Measurements from ENCODE around the gene CPXM1.
A peak's percentile ranks its signal among the peaks of the same experiment; 100 is the strongest.

Gene CPXM1

DNA sequence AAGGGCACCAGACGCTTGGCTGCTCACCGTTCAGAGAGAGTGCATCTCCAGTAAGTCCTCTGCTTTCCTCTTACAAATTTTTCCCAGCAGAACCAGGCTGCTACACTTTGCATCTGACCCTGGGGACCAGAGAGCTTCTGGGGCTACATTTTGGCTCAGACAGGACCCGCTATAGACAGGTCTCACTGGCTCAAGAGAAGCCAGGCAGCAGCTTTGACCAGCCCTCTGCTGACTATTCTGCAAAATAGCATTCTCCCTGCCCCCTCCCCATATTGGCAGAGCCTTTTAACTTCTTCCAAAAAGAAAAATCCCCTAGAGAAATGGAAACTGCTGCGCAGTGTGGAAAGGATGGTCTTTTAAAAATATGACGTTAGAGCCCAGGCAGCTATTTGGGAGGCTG is 37.2 kb downstream of the CPXM1 start:
- no peak for DNase-seq (ENCODE audit: low read depth)

DNA sequence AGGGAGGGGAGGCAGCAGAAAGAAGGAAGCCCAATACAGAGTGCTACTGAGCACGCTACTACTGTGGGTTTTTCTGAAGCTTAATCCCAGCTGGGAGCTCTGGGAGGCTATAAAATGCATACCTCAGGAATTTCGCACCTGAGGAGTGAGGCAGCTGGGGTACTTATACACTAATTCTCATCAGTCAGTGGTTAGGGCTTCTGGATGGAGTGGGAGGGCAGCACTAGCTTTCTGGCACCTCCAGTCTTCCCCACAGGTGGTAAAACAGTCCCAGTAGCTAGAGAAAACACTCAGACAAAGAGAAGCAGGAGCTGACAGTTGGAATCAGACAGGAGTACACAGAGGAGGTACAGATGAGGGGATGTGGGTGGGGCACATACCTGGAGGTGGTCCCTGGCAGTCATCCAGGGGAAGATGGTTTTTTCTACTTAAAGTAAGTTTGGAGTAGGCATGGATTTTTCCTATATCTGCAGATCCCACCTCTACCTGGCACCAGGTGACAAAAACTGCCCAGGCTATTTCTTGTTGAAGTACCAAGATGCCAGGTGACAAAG is 37.8 kb downstream of the CPXM1 start:
- no peak for DNase-seq (ENCODE audit: low read depth)

DNA sequence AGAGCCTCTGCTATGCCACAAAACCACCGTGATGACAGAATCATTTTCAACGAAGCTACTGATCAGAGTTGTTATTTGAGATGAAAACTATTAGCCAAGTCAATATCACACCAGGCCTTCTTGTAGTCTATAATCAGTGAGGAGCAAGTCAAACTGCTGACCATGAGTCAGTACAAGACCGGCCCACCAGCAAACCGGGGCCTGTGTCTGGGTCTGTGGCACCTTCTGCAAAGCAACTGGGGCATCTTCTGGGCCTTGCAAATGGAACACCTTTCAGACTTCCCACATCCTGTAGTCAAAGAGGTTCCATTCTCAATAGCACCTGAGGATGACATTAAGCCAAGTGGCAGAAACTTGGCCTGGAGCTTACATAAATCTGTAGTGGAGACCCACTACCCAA is 38.5 kb downstream of the CPXM1 start:
- no peak for DNase-seq (ENCODE audit: low read depth)

DNA sequence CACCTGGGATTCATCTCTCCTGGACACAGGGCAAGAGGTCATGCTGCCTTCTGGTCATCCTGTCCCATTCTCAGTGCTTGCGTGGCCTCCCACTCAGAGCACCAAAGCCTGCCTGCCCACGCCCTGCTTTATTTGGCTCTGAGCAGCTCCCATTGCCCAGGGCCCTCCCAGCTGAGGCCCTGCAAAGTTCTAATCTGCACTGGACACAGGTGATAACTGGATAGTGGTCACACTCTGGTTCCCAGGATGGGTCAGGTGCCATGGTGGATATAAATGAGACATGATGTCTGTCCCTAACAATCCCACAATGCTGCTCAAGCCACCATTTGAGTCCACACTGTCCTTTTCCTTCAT is 39.5 kb downstream of the CPXM1 start:
- no peak for DNase-seq (ENCODE audit: low read depth)

DNA sequence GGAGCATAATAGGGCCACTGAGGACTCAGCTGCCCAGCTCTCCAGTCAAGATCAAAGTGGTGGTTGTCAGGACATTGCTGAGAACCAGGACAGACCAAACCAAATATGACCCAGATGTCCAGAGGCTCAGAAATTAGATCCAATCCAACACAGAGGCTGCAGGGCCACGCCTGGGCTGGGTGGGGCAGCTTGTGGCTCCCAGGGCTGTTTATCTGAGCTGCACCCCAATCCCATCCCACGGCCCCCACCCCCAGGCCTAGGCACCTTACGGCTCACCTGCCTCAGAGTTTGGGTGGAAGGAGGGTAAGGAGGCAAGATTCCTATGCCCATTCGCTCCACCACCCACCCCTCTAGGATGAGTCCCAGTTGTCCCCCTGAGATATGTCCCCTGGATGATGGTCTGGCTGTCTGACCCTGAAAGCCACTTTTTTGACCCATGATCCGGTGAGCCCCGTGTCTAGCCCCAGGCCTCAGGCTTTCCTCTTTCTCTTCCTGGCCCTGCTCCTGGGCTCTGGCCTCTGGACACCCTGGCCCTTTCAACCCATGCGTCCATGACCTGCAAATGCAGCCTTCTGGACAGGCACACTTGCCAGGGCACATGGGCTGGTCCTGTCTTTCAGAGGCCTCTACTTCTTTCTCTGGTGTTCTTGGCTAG is 40.0 kb downstream of the CPXM1 start:
- no peak for DNase-seq (ENCODE audit: low read depth)

DNA sequence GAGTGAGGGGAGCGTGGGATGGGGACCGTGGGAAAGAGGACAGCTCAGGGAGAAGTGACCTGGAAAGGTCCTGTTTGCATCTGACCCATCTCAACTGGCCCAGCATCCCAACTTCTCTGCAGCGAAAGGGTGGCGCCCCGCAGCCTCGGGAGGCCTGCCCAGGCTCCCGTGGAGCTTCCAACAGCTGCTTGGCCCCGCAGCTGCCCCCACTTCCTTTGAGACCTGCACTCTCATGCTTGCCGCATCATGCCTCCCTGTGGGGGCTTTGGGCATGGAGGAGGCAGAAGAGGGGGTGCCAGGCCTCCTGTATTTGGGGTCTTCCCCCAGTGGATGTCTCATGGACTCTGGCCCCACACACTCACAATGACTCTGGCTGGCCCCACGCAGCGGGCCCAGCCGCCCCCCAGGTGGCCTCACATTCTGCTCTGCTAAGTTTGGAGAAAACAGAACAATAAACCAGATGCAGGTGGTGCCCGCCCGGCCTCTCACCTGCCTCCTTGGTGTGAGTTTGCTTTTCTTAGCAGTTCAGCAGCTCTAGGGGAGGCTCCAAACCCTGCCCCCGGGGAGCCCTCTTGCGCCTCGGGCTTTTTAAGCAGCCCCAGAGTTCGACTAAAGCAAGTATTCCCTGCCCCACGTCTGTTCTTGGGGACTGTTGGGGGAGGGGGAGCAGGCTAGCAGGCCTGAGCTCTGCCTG is 40.7 kb downstream of the CPXM1 start:
- no peak for DNase-seq (ENCODE audit: low read depth)

DNA sequence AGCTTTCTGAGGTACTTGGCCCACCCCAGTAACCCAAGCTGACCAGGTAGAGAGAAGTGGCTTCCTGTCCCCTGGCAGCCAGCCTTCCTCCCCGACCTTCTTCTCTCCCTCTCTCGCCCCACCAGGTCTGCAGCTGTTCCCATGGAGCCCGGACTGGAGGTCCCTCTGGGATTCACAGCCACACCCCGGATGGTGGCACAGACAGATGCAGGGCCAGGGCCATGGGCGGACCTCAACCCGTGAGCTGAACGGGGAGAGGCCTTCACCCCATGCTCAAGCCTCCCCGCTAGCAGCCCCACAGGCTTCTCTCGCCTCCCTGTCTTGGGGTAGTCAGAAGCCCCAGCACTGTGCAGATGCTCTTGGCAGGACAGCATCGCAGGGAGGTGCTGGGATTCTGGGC is 41.3 kb downstream of the CPXM1 start:
- DNase-seq (ENCODE audit: low read depth), result no peak

DNA sequence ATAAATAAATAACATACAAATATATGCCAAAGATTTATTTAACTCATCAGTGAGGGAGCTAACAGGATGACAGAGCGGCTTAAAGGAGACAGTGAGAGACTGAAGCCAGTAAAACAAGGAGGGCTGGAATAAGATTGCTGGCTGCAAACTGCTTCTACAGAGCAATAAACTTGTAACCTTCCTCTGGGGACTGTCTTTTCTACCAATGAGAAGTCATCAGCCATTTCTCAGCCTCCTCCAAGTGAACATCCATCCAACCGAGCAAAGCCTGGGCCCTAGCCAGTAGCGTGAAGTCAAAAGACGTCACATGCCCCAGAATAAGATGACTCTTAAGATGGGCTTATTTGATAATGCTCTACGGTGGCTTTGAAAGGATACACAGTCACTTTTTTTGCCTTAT is 42.5 kb downstream of the CPXM1 start:
- no peak for DNase-seq (ENCODE audit: low read depth)

DNA sequence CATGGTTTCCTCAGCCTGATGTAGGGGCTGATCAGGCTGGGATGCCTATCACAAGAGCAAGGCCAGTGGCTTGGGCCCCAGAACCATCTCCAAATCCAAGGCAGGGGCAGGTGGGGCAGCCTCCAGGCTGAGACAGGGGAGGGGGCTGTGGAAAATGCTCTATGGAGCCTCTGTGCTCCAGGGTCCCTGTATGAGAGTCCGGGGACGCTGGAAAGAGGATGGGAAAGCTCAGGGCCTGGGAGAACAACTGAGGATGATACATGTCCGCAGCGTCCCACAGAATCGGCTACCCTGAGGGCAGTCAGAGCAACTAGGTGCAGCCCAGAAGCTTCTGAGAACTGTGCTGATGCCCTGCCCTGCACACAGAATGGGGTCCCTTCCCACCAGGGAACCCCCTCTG is 43.4 kb downstream of the CPXM1 start:
- no peak for DNase-seq (ENCODE audit: low read depth)

DNA sequence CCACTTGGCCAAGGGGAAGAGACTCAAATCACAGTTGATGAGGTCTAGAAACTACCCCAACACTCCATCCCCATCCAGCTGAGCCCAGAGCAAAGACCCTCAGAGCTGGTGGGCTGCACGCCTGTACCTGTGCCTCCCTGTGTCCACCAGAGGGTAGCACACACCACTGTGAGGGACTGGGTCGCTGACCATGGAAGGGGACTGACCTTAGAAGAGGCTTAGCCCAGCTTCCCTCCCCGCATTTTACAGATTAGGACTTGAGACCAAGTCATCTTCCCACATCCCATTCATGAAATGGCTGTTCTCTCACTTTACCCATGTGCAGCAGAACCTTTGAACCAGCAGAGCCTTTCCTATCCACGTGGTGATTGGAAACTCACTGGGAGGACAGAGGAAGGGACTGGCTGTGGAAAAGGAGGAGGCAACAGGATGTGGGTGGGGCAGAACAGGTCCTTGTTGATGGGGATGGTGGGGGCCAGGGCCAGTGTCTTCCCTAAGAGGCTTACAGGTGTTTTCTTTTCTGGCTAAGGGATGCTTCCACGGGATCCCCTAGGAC is 44.3 kb downstream of the CPXM1 start:
- no peak for DNase-seq (ENCODE audit: low read depth)

DNA sequence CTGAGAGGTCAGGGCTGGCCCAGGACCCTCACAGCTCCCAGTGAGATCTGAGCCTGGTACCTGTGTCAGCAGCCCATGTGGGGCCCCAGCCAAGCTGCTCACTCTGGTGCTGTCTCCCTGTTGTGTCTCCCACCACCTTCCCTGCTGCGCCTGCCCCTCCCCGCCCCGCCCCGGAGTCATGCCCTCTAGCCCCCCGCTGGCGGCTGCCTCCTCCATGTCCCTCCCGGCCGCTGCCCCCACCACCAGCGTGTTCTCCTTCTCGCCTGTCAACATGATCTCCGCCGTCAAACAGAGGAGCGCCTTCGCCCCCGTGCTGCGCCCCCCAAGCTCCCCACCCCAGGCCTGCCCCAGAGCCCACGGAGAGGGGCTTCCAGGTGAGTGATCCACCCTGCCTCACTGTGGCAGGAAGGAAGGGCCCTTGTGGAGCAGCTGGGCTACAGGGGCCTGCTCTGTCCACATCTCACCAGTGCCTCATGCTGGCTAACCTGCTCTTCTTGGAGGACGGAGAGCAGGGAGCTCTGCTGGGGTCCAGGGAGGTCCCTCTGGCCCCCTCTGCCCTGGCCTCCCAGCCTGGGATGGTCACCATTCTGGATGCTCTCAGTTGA is 44.9 kb downstream of the CPXM1 start:
- DNase-seq (ENCODE audit: low read depth), result no peak

DNA sequence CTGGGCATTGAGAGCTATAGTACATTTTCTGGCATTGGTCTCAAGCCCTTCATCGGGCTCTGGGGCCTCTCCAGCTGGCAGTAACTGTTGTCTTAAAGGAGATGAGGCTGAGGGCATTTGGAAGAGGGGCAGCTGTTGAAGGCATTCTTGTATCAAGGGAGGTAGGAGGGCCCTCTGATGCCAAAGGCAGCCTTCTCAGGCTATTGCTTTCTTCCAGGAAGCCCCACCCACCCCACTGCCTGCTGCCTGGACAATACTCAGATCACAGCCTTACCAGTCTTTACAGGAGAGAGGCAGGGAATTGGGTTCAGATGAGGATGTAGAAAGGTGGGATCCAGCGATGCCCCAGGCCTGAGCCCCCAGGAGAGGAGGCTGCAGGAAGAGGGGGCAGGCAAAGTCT is 46.0 kb downstream of the CPXM1 start:
- no peak for DNase-seq (ENCODE audit: low read depth)

DNA sequence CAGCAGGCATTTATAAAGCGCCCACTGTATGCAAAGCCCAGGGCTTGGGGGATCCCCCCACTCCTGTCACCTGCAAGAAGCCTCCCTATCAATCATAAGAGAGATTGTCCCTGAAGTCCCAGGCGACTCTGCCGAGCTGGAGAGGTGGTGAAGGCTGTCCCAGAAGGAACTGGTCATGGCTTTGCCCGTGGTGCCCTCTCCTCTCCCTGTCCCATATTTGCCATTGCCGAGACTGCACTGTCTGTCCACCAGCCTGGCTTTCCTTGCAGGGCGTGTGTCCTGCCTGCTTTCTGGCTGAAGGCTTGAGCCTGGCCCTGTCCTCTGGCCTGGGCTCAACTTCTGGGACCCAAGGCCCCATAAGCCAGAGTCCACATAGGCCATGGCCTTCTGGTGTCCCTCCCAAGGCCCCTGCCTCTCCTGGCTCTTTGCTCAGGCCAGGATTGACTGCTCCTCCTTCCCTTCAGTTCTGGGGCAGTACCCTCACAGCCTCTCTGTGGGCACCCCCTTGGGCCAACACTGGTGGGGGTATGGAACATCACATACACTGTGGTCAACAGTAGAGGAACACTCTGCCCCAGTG is 46.9 kb downstream of the CPXM1 start:
- DNase-seq (ENCODE audit: low read depth), result no peak

DNA sequence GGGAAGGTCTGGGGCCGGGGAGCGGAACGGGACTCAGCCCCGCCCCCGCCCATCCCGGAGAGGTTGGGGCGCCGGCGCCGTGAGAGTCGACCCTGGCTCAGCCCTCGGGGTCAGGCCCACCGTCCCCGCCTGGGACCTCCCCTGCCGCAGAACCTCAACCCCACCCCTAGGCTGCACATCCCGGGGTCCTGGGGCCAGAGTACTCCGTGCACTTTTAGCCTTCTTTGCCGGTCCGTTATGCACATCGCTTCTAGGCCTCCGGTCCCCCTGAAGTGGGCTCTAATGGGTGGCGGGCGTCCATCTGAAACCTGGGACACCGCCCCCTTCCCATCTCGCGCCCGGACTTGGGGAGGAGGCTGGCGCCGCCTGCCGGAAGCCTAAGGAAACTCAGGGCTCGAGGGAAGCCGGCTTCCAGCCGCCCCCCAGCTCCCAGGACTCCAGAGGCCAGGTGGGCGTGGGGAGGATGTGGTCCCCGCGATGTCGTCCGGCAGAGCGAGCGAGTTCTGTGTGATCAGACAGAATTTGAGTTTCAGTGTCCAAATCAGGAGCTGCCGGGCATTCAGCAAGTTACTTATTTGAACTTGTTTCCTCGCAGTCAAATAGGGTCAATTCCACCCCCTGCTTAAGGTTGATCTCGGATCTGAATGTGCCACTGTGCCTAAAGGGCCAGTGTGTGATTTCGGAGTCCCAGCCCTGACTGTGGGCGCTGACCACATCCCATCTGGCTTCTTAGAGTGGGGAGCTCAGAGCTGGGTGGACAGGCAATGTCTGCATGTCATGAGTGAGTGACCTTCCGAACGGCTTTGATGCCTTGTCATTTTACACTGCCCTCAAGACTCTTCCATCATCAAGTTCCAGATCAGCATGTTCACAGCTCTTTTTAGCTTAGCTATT is 47.6 kb downstream of the CPXM1 start:
- DNase-seq (ENCODE audit: low read depth), result no peak

DNA sequence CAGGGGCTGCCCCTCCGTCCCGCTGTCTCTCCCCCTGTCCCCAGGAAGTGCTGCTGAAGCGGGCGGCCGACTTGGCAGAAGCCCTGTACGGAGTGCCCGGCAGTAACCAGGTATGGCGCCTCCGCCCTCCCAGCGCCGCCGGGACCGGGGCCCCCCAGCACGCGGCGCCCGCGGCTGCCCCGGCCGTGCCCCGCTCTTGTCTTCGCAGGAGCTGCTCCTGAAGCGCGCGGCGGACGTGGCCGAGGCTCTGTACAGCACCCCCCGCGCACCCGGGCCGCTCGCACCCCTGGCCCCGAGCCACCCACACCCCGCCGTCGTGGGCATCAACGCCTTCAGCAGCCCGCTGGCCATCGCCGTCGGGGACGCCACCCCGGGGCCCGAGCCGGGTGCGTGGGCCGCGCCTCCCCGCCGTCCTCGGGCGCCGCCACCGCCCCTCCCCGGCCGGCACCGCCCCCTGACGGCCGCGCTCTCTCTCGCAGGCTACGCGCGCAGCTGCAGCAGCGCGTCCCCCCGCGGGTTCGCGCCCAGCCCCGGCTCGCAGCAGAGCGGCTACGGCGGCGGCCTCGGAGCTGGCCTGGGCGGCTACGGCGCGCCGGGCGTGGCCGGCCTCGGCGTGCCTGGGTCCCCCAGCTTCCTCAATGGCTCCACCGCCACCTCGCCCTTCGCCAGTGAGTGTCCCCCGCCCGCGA is 48.4 kb downstream of the CPXM1 start:
- peak; percentile 35 for DNase-seq (ENCODE audit: low read depth)

DNA sequence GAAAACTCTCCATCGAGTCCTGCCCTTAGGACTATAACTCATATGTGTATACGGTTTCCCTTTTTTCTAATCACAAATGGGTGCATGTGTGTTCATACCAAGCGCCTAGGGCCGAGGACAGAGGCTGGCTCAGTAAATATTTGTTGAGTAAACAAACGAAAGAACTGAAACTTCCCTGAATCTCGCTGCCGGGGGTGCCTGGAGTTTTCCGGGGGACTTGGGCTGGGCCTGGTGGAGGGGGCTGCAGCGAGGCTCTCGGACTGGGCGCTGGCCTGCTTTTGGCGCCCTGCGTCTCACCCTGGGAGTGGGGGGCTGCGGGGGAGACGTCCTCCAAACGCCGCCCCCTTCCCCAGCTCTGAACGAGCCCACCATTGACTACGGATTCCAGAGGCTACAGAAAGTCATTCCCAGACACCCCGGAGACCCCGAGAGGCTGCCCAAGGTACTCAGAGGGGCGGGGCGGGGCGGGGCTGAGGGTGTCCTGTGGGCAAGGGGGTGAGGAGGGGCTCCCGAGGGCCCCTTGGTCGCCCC is 49.0 kb downstream of the CPXM1 start:
- no peak for DNase-seq (ENCODE audit: low read depth)

DNA sequence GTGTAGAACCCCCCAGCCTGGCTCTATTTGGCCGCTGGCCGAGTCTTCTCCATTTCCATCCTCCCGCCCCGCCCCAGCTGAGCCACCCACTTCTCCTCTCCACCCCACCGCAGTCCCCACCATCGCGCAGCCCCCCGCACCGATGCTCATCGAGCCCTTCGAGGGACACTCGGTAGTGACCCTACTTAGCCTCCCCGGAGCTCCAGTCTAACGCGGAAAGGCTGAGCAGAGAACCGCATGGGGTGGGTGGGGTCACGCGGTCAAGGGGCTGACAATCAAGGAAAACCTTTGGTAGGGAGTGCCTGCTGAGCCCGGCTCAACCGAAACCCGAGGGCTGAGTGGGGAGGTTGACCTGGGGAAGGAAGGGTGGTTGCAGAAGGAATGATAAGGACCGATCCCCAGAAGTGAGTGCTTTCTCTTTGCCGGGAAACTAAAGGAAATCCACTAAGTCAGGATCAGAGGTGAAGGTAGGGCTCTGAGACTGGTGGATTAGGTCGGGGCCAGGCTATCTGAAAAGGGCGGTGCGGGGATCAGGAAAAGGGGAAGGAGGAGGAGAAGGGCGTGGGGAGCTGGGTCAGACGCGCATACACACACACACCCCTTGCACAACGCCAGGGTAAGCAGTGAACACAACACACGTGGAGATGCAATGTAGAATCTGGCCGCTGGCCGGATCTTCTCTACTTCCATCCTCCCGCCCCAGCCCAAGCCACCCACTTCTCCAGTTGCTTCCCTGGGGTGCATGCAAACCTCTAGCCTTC is 49.8 kb downstream of the CPXM1 start:
- no peak for DNase-seq (ENCODE audit: low read depth)

DNA sequence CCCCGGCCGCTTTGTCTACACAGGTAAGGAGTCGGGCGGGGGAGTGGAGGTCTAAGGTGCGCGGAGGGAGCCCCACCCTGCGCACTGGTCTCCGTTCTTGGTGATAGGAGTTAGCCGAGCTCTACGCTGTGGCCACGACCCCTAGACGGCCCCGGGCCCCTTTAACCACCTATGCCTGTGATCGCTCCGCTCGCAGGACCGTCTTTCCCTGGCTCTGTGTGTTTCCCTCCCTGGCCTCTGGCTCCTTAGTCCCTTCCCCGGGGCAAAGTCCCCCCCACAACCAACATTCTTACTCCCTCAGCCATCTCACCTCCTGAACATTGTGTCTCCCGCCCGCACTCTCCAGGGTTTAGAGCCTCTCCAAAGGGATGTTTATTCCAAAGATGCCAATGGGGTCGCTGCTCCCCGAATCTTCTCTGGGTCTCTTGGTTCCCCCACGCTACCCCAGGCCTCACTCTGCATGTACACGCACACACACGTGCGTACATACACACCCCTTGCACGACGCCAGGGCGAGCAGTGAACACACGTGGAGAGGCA is 50.4 kb downstream of the CPXM1 start:
- no peak for DNase-seq (ENCODE audit: low read depth)

DNA sequence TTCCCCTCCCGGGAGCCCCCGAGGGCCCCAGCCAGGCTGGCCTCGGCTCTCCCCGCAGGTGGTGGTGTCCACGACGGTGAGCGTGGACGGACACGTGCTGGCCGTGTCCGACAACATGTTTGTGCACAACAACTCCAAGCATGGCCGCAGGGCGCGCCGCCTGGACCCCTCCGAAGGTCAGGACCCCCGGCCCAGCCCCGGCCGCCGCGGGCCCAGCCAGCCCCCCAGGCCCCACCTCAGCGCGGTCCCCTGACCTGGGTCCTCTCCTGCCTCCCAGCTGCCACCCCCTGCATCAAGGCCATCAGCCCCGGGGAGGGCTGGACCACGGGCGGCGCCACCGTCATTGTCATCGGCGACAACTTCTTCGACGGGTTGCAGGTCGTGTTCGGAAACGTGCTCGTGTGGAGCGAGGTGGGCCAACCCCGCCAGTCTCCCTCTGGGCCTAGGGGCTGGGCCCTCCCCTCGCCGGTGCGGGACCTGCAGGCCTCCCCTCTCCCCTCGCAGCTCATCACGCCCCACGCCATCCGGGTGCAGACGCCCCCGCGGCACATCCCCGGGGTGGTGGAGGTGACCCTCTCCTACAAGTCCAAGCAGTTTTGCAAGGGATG is 51.0 kb downstream of the CPXM1 start:
- no peak for DNase-seq (ENCODE audit: low read depth)
